OCI-LY1 (cell line): ENCODE measurements around the gene ZNF311.

Experiments
- H2AFZ ChIP-seq: fragments of 200-600 bp; sonication (generic), shearing (Covaris generic); 2 replicates; pipeline ENCODE4 v1.6.0; 2014; ENCODE audit warnings: antibody characterized with exemption, mild to moderate bottlenecking, low read length
- H3F3A ChIP-seq: fragments of 200-600 bp; sonication (generic), shearing (Covaris generic); 2 replicates; pipeline ENCODE4 v1.6.0; 2014; ENCODE audit warnings: mild to moderate bottlenecking, antibody characterized with exemption, low read length, moderate library complexity; ENCODE audit not compliant: insufficient read depth
- H3K27ac ChIP-seq: fragments of 200-600 bp; sonication (generic); 2 replicates; pipeline ENCODE4 v1.5.1; 2014; ENCODE audit warnings: low read length, mixed run types, mild to moderate bottlenecking, low read depth; ENCODE audit not compliant: poor library complexity, severe bottlenecking
- H3K27me3 ChIP-seq: fragments of 200-600 bp; sonication (generic); 2 replicates; pipeline ENCODE4 v1.6.0; 2014; ENCODE audit warnings: antibody characterized with exemption, mild to moderate bottlenecking, low read length, moderate library complexity; ENCODE audit not compliant: insufficient read depth
- H3K36me3 ChIP-seq: fragments of 200-600 bp; sonication (generic); 2 replicates; pipeline ENCODE4 v1.6.1; 2014; ENCODE audit warnings: mild to moderate bottlenecking, antibody characterized with exemption, low read length, moderate library complexity, mixed read lengths; ENCODE audit not compliant: insufficient read depth
- H3K4me1 ChIP-seq: fragments of 200-600 bp; sonication (generic); 2 replicates; pipeline ENCODE4 v1.5.1; 2014; ENCODE audit warnings: mild to moderate bottlenecking, low read length, moderate library complexity; ENCODE audit not compliant: insufficient read depth, severe bottlenecking
- H3K4me2 ChIP-seq: fragments of 200-600 bp; sonication (generic), shearing (Covaris generic); 2 replicates; pipeline ENCODE4 v1.6.1; 2014; ENCODE audit warnings: low read length
- H3K4me3 ChIP-seq: fragments of 200-600 bp; sonication (generic); 2 replicates; pipeline ENCODE4 v1.5.1; 2014; ENCODE audit warnings: low read length, low read depth, mild to moderate bottlenecking, mixed read lengths; ENCODE audit not compliant: poor library complexity, severe bottlenecking
- H3K79me2 ChIP-seq: fragments of 200-600 bp; shearing (Covaris generic); 2 replicates; pipeline ENCODE4 v1.6.1; 2016; ENCODE audit warnings: mixed run types, low read length, mixed read lengths; ENCODE audit not compliant: insufficient read depth
- H3K9ac ChIP-seq: fragments of 200-600 bp; sonication (generic), shearing (Covaris generic); 2 replicates; pipeline ENCODE4 v1.6.1; 2014; ENCODE audit warnings: mild to moderate bottlenecking, low read length, mixed read lengths
- H3K9me2 ChIP-seq: fragments of 200-600 bp; sonication (generic), shearing (Covaris generic); 2 replicates; pipeline ENCODE4 v1.6.1; 2014; ENCODE audit warnings: low read depth, mild to moderate bottlenecking, low read length, mixed read lengths
- H3K9me3 ChIP-seq: fragments of 200-600 bp; shearing (Covaris generic); 2 replicates; pipeline ENCODE4 v1.6.1; 2014; ENCODE audit warnings: low read length, mixed read lengths
- H4K20me1 ChIP-seq: fragments of 200-600 bp; sonication (generic), shearing (Covaris generic); 2 replicates; pipeline ENCODE4 v1.6.0; 2016; ENCODE audit warnings: mild to moderate bottlenecking, low read length; ENCODE audit not compliant: insufficient read depth
- CTCF ChIP-seq: fragments of 200-600 bp; sonication (generic), shearing (Covaris generic); IDR thresholded peaks from 2 replicates; pipeline ENCODE4 v1.5.1; 2017; ENCODE audit warnings: mild to moderate bottlenecking, antibody characterized with exemption, low read length, moderate library complexity, mixed read lengths
- EZH2 ChIP-seq: fragments of 200-600 bp; sonication (generic), shearing (Covaris generic); IDR thresholded peaks from 2 replicates; pipeline ENCODE4 v1.8.0; 2017; ENCODE audit warnings: borderline replicate concordance, mixed run types, mild to moderate bottlenecking, antibody characterized with exemption, low read length, moderate library complexity, mixed read lengths

The ZNF311 gene

GRCh38 chr6:28945349-28945748 lies 59.8 kb downstream of the ZNF311 start:
- H3K27ac ChIP-seq = no peak overlapping the region

More at GRCh38 chr6:28945349-28945748, 59.8 kb downstream of the ZNF311 start:
- no peak overlapping the region for H3K4me2 ChIP-seq
- no peaks in the 10 kb centered on the region for H3K27me3 ChIP-seq
- no peaks in the 10 kb centered on the region for H4K20me1 ChIP-seq
- no peaks in the 10 kb centered on the region for H3K9me3 ChIP-seq
- no peak for TF ChIP-seq CTCF
- TF ChIP-seq EZH2 = no peak
- no peaks in the 10 kb centered on the region for H3K9me2 ChIP-seq
- no peaks in the 10 kb centered on the region for H3K79me2 ChIP-seq
- no peak overlapping the region for H2AFZ ChIP-seq
- peaks cover 38% of the 10 kb centered on the region for H3K4me1 ChIP-seq
- no peak overlapping the region for H3K9ac ChIP-seq
- H3K36me3 ChIP-seq = no peaks in the 10 kb centered on the region
- 0 out of 2 replicates have a peak, but pooled peaks cover 4% of the 10 kb centered on the region for H3F3A ChIP-seq
- H3K4me3 ChIP-seq = no peak overlapping the region
